Stimulated activated CD4-positive, alpha-beta T cell treated with anti-CD3 and anti-CD28 coated beads, TNF-alpha, amount 100 ng/mL, for 4 hours (primary cell): Measurements from ENCODE around the gene MCF2L2.

Experiments
- DNase-seq, 3 experiments: peaks; one replicate each; pipeline ENCODE4 v3.0.0-alpha.2; 2020; ENCODE audit warnings: low read depth in 3 of 3

The MCF2L2 gene

GRCh38 chr3:183295211-183295610 is 133.2 kb downstream of the MCF2L2 start:
- no peak for DNase-seq

DNA sequence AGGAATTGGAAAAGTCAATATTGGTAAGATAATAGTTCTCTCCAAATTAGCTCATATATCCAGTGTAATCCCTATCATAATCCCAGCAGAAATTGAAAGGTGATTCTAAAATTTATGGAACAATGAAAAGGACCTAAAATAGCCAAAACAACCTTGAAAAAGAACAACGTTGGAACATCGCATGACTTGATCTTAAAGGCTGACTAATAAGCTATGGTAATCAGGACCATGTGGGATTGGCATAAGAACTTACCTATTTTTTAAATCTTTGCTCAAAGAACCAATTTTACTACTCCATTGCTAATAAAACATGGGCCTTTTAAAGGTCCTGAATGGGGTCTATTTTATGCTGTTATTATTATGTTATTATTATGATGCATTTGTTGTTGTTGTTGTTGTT is 134.5 kb downstream of the MCF2L2 start:
- DNase-seq = no peak

DNA sequence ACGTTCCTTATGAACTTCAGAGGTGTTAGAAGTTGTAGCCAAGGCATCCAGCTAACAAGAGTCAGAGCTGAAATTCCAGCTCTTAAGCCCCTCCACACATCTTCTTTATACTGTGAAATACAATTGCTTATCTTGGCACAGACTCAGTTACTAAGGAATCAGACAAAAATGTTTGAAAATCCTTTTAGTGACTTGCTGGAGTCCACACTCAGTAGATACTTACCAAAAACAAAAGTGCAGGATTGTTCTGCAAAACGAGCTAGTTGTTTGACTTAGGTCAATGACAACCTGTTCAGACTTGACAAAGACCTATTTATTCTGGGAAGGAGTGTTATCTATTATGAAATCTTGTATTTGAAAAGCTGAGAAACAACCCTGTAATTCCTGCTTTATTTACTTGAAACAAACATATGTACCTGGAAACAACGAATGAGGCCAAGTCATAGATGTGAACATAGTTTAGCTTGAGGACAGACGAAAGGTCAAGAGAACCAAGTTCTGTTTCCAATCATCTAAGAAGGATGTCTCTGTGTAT is 136.9 kb downstream of the MCF2L2 start:
- DNase-seq = no peak

DNA sequence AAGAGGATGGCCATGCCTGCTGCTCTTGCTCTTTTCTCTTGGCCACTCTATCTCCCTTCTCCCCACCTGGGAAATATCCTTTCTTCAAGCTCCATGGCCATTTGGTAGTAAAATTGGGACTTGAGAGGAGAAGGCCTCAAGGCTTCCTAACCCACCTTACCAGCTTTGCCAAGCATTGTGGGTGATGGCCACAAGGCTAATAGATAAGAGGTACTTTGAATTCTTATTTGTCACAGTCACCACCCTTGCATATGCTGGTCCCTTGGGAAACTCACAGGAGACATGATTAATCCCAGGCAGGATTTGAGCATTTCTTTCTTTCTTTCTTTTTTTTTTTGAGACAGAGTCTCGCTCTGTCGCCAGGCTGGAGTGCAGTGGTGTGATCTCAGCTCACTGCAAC is 138.2 kb downstream of the MCF2L2 start:
- no peak for DNase-seq

DNA sequence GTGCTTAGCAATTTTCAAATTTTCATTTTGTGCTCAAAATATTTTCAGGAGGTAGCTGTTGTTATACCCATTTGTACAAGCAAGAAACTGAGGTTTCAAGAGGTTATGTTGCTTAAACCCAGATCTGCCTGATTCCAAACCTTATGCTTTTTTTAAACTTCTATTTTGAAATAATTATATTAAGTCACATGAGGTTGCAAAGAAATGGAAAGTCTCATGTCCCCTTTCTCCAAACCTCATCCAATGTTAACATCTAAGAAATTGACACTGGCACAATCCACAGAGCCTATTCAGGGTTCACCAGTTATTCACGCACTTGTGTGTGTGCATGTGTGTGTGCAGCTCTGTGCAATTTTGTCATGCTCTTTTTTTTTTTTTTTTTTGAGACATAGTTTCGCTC is 140.3 kb downstream of the MCF2L2 start:
- DNase-seq = no peak

DNA sequence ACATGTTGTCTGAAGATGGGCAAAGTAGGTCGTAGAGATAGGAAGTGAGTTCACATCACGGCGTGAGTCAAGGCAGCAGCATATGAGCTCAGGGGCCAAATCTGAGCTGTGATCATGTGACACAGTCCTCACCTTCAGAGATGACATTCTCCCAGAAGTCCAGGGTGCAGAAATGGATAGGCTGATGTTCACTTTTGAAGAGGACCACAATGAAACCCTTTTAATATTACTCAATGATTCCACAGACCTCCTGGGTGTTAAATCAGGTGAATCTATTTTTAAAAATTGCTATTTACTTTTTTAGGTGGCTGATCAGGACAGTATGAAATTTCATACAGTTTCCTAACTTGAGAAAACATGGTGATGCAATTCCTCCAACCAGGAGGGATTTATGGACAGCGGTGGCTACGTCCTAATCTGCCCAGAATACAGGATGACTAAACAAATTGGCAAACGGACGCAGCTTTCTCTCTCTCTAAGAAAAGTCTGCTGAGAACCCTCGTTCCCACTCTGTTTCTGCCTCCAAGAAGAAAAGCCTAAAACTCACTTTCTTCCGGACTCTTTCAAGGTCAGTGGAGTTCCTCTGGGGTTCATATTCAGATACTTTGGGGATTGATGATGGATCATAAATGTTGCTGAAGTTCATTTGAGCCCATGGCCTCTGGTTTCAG is 141.0 kb downstream of the MCF2L2 start:
- DNase-seq = no peak

DNA sequence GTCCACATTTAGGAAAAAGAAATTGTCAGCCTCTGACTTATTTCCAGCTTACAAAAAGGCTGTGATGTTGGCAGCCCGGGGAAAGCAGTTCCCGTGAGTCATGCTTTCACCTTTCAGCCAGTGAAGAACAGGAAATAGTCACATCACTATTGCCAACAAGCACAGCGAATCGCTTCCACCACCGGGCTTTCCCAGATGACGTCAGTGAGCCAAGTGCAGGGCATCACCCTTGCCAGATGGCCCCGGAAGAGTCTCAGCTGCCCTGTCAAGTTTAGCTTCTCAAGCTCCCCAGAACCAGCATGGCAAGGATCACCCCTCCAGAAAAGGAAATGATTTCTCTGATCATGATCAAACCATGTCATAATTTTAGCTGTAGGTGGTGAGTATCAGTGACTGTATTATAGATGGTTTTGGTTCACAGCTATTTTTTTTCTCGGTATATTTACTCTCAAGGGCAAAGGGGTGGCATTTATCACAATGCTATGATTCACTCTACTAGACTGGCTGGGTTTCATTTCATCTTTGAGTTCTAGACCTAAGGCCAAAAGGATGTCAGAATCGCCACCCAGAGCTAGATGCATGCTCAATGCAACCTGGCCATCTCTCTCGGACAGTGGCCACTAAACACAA is 142.5 kb downstream of the MCF2L2 start:
- DNase-seq = peak; percentile 73 to 89 (median 87)

DNA sequence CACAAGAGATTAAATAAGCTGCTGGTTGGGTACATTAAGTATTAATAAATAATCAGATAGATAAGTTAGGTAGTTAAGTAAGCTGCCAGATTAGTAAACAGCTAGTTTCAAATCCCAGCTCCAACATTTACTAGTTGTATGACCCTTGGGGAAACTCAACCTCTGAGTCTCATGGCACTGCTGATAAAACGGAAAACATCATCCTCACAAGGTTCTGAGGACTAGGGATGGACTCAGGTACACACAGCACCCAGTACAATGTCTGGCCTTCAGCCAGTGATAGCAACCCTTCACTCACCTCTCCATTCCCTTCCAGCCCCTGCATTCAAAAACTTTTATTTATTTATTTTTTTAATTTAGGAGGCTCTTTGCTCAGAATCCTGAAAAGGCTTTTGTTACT is 143.1 kb downstream of the MCF2L2 start:
- no peak for DNase-seq

- DNase-seq = no peak
These were observed 143.8 kb downstream of the MCF2L2 start for GRCh38 chr3:183284570-183284969.

DNA sequence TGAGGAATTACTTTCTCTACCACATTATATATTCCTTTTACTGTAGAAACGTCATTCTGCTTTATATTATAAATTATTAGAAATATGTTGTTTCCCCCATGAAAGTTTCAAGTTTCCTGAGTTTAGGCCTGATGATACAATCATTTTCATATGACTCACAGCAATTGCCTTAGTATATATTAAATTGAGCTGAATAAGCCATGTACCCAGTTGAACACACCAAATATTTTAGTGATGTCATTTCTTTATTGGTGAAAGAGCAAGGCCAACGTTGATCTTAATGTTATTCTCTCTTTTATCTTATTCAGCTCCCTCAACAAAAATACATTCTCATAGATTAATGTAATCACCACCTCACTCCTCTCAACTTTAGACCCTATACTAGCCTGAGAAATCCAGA is 144.5 kb downstream of the MCF2L2 start:
- no peak for DNase-seq

GRCh38 chr3:183281126-183281797 is 147.2 kb downstream of the MCF2L2 start:
- no peak for DNase-seq

DNA sequence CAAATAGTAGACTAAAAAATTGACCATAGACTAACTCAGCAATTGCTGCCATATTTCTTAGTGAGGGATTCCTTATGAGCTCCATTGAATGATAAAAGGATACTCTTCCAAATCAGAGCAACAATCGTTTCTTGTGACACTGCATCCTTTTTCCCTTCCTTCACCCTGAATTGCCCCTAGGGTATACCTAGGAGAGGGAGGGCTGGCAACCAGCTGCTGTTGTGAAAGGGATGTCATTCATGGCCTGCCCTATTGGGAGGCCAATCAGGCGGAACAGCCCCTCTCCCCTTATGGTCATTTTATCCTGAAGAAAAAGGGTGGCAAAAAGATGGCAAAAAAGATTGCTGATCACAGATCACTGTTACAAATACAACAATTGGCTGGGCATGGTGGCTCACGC is 149.0 kb downstream of the MCF2L2 start:
- DNase-seq = no peak

DNA sequence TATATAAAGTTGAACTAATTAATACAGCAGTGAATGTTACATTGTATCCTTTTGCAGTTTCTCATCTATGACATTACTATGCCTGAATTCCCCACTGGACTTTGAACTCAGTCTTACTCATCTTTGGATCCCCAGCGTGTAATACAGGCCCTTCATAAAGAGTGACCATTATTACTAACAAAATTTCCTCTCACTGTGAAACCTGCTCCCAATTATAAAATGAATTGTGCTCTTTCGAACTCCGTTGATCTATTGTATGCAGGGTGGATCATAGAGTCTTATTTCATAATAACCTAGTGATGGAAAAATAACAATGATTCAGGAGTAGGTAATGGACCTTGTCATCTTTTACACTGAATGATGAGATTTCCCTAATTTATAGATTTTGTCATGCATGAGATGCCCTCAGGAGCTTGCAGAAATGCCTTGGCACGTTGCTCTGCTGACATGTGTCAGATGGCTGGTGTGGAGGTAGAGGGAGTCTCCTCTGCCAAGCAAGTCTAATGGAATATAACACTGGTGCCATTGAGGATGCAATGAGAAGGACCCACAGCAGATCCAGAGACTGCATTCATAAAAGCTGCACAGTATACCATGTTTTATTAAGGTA is 149.8 kb downstream of the MCF2L2 start:
- DNase-seq = no peak

DNA sequence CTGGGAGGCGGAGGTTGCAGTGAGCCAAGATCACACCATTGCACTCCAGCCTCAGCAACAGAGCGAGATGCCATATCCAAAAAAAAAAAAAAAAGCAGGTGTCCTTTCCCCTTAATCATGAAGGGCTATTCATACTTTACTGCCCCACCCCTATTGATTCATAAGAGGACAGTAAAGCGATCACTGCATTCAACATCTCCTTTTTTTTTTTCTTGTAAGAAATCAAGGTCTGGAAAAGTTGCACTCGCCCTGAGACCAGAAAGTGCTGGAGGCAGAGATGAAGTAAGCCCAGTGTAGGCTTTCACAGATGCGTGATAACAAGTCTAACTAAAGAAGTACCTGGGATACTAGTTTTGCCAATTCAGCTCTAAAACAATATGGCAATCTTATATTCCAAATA is 151.2 kb downstream of the MCF2L2 start:
- DNase-seq = no peak

DNA sequence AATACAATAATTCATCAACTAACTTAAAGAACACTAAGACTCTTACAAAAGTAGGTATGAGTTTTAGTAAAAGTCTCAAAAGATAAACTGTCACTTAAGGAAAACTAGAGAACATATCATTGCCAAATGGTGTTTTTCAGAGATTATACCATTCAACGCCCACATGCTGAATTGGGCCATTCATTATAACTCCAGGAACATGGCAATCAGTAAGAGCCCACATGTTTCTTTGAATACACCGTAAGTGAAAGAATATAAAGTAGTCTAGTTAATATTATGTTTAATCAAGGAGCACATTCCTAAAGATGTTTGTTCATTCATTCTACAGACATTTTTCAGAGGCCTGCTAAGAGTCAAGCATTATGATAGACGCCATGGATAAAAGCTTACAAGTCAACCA is 152.5 kb downstream of the MCF2L2 start:
- no peak for DNase-seq

DNA sequence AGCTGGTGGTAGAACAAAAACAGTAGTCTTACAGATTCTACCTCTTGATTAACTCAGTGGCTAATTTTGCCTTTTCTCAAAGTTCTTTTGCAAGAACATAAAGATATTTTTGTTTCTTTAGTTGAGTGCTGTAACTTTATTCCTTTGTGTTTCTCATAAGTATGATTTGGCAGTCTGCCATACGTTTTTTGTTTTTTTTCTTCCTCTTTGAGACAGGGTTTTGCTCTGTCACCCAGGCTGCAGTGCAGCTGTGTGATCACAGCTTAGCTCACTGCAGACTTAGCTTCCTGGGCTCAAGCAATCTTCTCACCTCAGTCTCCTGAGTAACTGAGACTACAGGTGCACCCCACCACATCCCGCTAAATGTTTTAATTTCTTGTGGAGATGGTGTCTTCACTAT is 153.0 kb downstream of the MCF2L2 start:
- no peak for DNase-seq

- DNase-seq = no peak
These were observed 153.8 kb downstream of the MCF2L2 start for GRCh38 chr3:183274609-183275008.

DNA sequence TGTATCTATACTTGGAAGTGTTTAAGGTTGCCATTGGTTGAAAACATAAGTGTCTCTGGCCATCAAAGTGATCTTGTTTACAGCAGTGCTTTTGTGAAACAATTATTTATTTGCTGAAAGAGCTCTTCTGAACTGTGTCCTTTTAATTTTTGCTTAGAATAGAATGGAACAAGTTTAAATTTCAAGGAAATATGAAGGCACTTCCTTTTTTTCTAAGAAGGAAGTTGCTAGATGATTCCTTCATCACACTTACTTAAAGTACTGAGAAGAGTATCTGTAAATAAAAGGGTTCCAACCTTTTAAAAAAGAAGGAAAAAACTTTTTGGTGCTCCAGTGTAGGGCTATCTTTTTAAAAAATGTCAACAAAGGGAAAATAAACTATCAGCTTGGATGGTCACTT is 155.6 kb downstream of the MCF2L2 start:
- DNase-seq = no peak

DNA sequence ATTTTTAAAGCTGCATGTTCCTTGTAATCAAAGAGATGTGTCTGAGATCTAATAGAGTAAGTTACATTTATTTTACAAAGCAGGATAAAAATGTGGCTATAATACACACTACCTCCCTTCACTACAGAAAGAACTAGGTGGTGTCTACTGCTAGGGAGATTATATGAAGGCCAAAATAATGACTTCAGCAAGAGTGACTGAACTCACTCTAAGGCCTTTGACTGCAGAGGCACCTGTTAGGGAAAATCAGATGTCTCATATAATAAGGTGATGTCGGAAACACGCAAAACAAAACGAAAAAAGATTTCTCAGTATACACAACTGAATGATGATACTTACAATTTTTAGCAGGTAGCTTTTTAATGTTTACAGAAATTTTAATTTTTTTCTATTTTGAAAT is 156.3 kb downstream of the MCF2L2 start:
- DNase-seq = no peak

GRCh38 chr3:183270344-183270743 is 158.1 kb downstream of the MCF2L2 start:
- DNase-seq = no peak

DNA sequence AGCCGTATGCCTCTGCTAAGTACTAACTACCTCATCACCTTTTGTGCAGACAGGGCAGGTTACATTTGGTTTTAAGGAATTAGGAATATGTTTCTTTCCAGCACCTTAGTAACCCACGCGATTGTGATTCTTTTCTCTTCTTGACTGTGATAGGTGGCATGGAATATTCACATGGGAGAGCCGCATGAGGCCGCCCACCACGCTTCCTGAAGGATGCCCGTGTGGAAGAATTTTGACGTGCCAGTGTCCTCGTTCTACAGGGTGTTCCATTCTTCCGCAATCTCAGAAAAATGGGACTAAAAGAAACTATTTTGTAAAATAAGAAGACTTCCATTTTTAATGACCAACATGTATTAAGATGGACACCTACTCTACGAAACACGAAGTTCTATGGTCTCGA is 159.1 kb downstream of the MCF2L2 start:
- no peak for DNase-seq

DNA sequence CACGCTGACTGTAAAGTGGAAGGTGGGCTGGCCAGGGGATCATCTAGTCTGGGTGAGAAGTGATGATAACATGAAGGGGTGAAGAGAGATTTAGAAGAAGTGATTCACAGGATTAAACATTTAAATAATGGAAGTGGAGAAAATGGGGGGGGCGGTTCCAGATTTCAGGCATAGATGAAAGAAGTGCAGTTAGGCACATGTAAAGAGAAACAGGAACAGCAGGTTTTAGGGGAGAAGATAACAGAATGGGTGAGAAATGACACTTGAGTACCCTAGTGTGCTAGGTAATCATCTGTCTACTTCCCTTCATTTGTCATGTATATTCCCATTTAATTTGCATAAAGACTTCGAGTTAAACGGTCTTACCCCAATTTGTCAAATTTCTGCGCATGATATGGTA is 160.1 kb downstream of the MCF2L2 start:
- no peak for DNase-seq

- no peak for DNase-seq
These were observed 161.3 kb downstream of the MCF2L2 start for GRCh38 chr3:183267140-183267539.
